GM10266 (cell line): ENCODE measurements around the gene GUCY2C.

ENCODE experiments used
- DNase-seq: peaks from one replicate; pipeline ENCODE4 v3.0.0; 2012; ENCODE audit errors: extremely low spot score
- CTCF ChIP-seq: IDR thresholded peaks from 2 replicates; pipeline ENCODE4 v1.5.1; 2012; ENCODE audit warnings: mild to moderate bottlenecking, low read depth; ENCODE audit not compliant: control insufficient read depth, insufficient read depth; ENCODE audit errors: missing control alignments

Gene GUCY2C

GRCh38 chr12:14681625-14682024 lies 14.8 kb downstream of the GUCY2C start:
- no peak for TF ChIP-seq CTCF
- no peak for DNase-seq

GRCh38 chr12:14681190-14681589 lies 15.2 kb downstream of the GUCY2C start:
- no peak for DNase-seq
- TF ChIP-seq CTCF, result no peak

GRCh38 chr12:14678547-14679150 lies 17.8 kb downstream of the GUCY2C start:
- no peak for DNase-seq
- no peak for TF ChIP-seq CTCF

DNA sequence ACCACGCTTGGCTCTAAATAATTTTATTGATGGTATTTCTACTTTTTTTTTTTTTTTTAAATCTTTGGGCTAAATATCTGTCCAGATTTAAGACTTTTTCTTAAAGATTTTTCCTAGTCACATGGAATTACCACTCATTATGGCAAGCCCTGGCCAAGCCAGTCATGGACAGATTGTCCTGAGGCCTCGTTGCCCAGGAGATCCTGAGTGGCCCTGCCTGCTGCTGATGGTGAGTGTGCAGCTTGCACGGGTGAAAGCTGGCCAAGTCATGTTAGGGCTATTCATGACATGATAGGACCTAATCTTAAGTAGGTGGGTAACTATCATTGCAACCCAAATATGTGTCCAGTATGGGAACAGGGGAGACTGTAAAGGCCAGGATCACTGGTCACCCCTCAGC lies 27.8 kb downstream of the GUCY2C start:
- no peak for TF ChIP-seq CTCF
- no peak for DNase-seq

DNA sequence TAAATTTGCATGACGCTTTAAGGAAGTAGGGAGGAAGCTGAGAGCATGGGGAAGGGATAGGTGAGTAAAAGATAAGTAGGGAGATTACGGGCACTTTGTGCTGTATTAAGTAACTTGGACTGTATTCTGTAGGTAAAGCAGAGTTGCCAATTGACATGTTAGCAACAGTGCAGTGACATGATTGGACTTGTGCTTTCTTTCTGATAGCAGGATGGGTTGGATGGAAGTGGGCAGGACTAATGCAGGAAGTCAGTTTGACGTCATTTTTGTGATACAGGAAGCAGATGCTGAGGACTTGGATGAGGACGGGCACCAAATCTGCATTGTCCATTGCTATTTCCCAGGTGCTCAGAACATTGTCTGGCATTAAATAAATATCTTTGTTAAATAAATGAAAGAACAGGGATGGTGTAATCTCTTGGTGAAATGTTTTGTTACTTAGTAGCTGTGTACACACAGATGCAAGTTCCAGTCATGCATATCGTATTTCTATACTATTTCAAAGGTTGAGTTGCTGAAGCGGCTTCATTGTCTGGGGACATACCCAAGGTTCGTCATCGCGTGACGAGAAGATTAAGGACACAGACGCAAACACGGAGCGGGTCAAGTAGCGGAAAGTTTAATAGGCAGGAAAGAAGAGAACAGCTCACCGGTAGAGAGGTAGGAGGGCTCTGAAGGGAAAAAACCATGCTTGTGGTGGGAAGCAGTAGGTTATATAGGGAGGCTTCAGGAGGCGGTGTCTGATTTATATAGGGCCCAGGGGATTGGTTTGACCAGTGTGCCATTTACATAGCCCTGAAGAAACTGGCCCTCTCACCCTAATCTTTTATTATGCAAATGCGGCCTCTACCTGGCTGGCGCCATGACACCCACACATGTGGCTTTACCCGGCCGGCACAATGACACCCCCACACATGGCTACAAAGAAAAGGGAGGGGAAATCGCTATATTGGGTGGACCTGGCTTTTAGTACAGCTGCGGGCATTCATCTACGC lies 30.7 kb downstream of the GUCY2C start:
- TF ChIP-seq CTCF, result no peak
- no peak for DNase-seq

DNA sequence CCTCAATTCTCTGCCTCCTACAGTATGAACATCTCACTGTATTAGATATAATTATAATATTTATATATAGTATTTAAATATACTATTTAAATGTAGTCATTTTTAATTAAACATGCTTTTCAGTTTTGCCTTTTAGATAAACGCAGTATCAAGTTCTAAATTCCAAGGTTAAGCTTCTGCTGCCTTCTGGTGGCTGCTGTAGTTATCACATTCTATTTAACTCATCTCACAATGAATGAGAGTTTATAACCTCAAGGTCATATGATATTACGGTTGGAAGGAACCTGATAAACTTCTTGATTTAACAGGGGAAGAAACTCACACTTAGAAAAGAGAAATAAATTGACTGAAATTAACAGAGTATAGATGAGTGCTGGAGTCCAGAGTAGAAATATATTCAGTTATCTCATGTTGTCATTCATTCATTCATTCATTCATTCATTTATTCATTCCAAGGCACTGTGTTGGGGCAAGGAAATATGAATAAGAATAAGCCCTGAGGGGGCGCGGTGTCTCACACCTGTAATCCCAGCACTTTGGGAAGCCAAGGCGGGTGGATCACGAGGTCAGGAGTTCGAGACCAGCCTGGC lies 31.9 kb downstream of the GUCY2C start:
- peak; percentile 22 for DNase-seq
- peak; percentile 62 for TF ChIP-seq CTCF

DNA sequence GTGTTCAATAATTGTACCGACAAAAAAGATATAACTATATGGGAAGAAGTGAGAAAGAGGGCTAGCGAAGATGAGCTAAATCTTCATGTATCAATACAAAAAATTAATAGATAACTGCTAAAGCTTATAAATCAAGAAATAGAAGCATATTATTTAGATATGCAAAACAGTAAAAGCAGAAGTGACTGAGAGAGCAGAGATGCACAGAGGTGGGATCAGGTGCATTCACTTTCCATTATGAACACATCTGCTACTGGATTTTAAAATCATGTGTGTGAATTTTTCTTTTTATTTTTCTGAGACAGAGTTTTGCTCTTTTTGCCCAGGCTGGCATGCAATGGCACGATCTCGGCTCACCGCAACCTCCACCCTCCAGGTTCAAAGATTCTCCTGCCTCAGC lies 33.4 kb downstream of the GUCY2C start:
- no peak for DNase-seq
- TF ChIP-seq CTCF, result no peak
